Stomach smooth muscle (tissue), 2 donors: ENCODE results near the gene DAGLA.
"Not testable (repeated sequence)": the region's sequence is repeated elsewhere in the genome, so short reads cannot be mapped to it uniquely, and the experiment has no call there.

ENCODE experiments used
- H3K27ac ChIP-seq: one replicate; pipeline ENCODE4 v1.7.0; 2013; ENCODE audit warnings: mild to moderate bottlenecking, low read length, inconsistent platforms
- H3K27me3 ChIP-seq, 2 donors: one replicate each; pipeline ENCODE4 v1.7.0; 2013; ENCODE audit warnings: low read length in 2 of 2; ENCODE audit not compliant: insufficient read depth in 2 of 2, control insufficient read depth in 1 of 2
- H3K36me3 ChIP-seq, 2 donors: one replicate each; pipeline ENCODE4 v1.7.0; 2013; ENCODE audit warnings: low read length in 2 of 2; ENCODE audit not compliant: control insufficient read depth in 2 of 2, insufficient read depth in 2 of 2
- H3K4me1 ChIP-seq: one replicate; pipeline ENCODE4 v1.7.0; 2013; ENCODE audit warnings: low read length; ENCODE audit not compliant: control insufficient read depth, insufficient read depth
- H3K4me3 ChIP-seq, 2 donors: one replicate each; pipeline ENCODE4 v1.7.0; 2013; ENCODE audit warnings: low read length in 2 of 2
- H3K9ac ChIP-seq, 2 donors: one replicate each; pipeline ENCODE4 v1.7.0; 2013; ENCODE audit warnings: low read length in 2 of 2, mild to moderate bottlenecking in 1 of 2
- H3K9me3 ChIP-seq, 2 donors: one replicate each; pipeline ENCODE4 v1.7.0; 2013; ENCODE audit warnings: low read length in 2 of 2; ENCODE audit not compliant: control insufficient read depth in 2 of 2
- donor health status: healthy.
- donor health status: Pancreatic carcinoma.

Gene DAGLA

GRCh38 chr11:61647529-61647928, 32.7 kb upstream of the DAGLA start:
- no peak overlapping the region for H3K27ac ChIP-seq
- H3K9ac ChIP-seq = no peak overlapping the region
- no peaks in the 10 kb centered on the region for H3K9me3 ChIP-seq
- H3K27me3 ChIP-seq = no peaks in the 10 kb centered on the region
- no peak overlapping the region for H3K4me3 ChIP-seq
- H3K4me1 ChIP-seq = no peaks in the 10 kb centered on the region
- H3K36me3 ChIP-seq = no peaks in the 10 kb centered on the region

GRCh38 chr11:61650781-61651571, 29.2 kb upstream of the DAGLA start:
- Histone ChIP-seq H3K4me3 (no peak overlapping the region), H3K9ac (no peak overlapping the region), H3K27ac (no peak overlapping the region), H3K36me3 (no peaks in the 10 kb centered on the region), H3K4me1 (no peaks in the 10 kb centered on the region), H3K27me3 (peaks cover 0 to 5% of the 10 kb centered on the region in 2 donors), H3K9me3 (no peaks in the 10 kb centered on the region)

GRCh38 chr11:61652135-61652534, 28.1 kb upstream of the DAGLA start:
- Histone ChIP-seq H3K9me3 (no peaks in the 10 kb centered on the region), H3K36me3 (no peaks in the 10 kb centered on the region), H3K4me3 (no peak overlapping the region), H3K27me3 (peaks cover 0 to 5% of the 10 kb centered on the region in 2 donors), H3K9ac (no peak overlapping the region), H3K27ac (no peak overlapping the region), H3K4me1 (no peaks in the 10 kb centered on the region)

GRCh38 chr11:61654397-61654829, 25.8 kb upstream of the DAGLA start:
- Histone ChIP-seq H3K4me3 (no peak overlapping the region), H3K9ac (no peak overlapping the region), H3K36me3 (no peaks in the 10 kb centered on the region), H3K27ac (no peak overlapping the region), H3K9me3 (no peaks in the 10 kb centered on the region), H3K4me1 (no peaks in the 10 kb centered on the region), H3K27me3 (peaks cover 0 to 5% of the 10 kb centered on the region in 2 donors)

GRCh38 chr11:61655266-61656159, 24.7 kb upstream of the DAGLA start:
- not testable (repeated sequence) for H3K9me3 ChIP-seq, H3K27me3 ChIP-seq, H3K4me3 ChIP-seq, H3K9ac ChIP-seq, H3K27ac ChIP-seq, H3K36me3 ChIP-seq, H3K4me1 ChIP-seq

- no peaks in the 10 kb centered on the region for H3K9me3 ChIP-seq
- H3K36me3 ChIP-seq = no peaks in the 10 kb centered on the region
- no peaks in the 10 kb centered on the region for H3K4me1 ChIP-seq
- peaks cover 0 to 5% of the 10 kb centered on the region in 2 donors for H3K27me3 ChIP-seq
- no peak overlapping the region for H3K27ac ChIP-seq
- no peak overlapping the region for H3K9ac ChIP-seq
- no peak overlapping the region for H3K4me3 ChIP-seq
These were observed 23.7 kb upstream of the DAGLA start for GRCh38 chr11:61656347-61657077.

GRCh38 chr11:61657566-61658290, 22.5 kb upstream of the DAGLA start:
- no peaks in the 10 kb centered on the region for H3K9me3 ChIP-seq
- H3K36me3 ChIP-seq = no peaks in the 10 kb centered on the region
- H3K9ac ChIP-seq = no peak overlapping the region
- H3K27ac ChIP-seq = no peak overlapping the region
- H3K4me1 ChIP-seq = no peaks in the 10 kb centered on the region
- no peak overlapping the region for H3K4me3 ChIP-seq
- peaks cover 0 to 5% of the 10 kb centered on the region in 2 donors for H3K27me3 ChIP-seq

- no peak overlapping the region for H3K27ac ChIP-seq
- H3K4me1 ChIP-seq = no peaks in the 10 kb centered on the region
- no peaks in the 10 kb centered on the region for H3K36me3 ChIP-seq
- no peak overlapping the region for H3K4me3 ChIP-seq
- H3K27me3 ChIP-seq = peaks cover 0 to under 1% of the 10 kb centered on the region in 2 donors
- no peaks in the 10 kb centered on the region for H3K9me3 ChIP-seq
- no peak overlapping the region for H3K9ac ChIP-seq
These were observed 20.6 kb upstream of the DAGLA start for GRCh38 chr11:61659413-61660196.

GRCh38 chr11:61660997-61661396, 19.2 kb upstream of the DAGLA start:
- not testable (repeated sequence) for H3K4me1 ChIP-seq, H3K4me3 ChIP-seq, H3K9ac ChIP-seq, H3K27ac ChIP-seq, H3K9me3 ChIP-seq, H3K27me3 ChIP-seq, H3K36me3 ChIP-seq
